Lower leg skin (tissue), 3 donors: ENCODE measurements around the gene GAN.

ENCODE experiments used
- POLR2A ChIP-seq, 2 donors: fragments of 450-650 bp; IDR thresholded peaks; one replicate each; pipeline ENCODE4 v1.6.1; 2016 to 2017; ENCODE audit warnings: antibody characterized with exemption in 2 of 2, mild to moderate bottlenecking in 1 of 2, moderate library complexity in 1 of 2
- TF ChIP-seq, protein P1 (sequence below), 3 donors: fragments of 450-650 bp; IDR thresholded peaks; one replicate each; pipeline ENCODE4 v1.5.1; 2016; ENCODE audit warnings: antibody characterized with exemption in 3 of 3, mild to moderate bottlenecking in 3 of 3, moderate library complexity in 2 of 3

DNA sequence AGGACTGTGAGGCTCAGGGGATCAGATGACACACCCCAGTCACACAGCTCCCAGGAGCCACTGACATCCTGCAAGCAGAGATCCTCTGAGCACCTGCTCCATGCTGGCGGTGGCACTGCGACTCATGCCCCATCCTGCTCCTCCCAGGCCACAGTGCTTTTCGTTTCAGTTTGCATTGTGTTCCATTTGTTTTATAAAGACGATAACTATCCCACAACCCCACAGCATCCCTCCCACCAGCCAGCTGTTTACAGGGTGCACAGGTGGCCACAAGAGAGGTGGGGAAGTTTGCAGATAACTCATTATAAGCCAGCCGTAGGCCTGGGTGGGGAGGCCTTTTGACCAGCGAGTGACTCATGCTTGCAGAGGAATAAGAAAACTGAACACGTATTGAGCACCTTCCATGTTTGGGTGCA is 48.1 kb upstream of the GAN start:
- TF ChIP-seq, protein P1, sequence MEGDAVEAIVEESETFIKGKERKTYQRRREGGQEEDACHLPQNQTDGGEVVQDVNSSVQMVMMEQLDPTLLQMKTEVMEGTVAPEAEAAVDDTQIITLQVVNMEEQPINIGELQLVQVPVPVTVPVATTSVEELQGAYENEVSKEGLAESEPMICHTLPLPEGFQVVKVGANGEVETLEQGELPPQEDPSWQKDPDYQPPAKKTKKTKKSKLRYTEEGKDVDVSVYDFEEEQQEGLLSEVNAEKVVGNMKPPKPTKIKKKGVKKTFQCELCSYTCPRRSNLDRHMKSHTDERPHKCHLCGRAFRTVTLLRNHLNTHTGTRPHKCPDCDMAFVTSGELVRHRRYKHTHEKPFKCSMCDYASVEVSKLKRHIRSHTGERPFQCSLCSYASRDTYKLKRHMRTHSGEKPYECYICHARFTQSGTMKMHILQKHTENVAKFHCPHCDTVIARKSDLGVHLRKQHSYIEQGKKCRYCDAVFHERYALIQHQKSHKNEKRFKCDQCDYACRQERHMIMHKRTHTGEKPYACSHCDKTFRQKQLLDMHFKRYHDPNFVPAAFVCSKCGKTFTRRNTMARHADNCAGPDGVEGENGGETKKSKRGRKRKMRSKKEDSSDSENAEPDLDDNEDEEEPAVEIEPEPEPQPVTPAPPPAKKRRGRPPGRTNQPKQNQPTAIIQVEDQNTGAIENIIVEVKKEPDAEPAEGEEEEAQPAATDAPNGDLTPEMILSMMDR (IDR thresholded peaks at IDR 0.05): no peak
- TF ChIP-seq POLR2A (IDR thresholded peaks at IDR 0.05): no peak
